OCI-LY1 (cell line): Measurements from ENCODE around the gene PACRG.

Source experiments
- CTCF ChIP-seq: fragments of 200-600 bp; sonication (generic), shearing (Covaris generic); IDR thresholded peaks from 2 replicates; pipeline ENCODE4 v1.5.1; 2017; ENCODE audit warnings: mild to moderate bottlenecking, antibody characterized with exemption, low read length, moderate library complexity, mixed read lengths
- EZH2 ChIP-seq: fragments of 200-600 bp; sonication (generic), shearing (Covaris generic); IDR thresholded peaks from 2 replicates; pipeline ENCODE4 v1.8.0; 2017; ENCODE audit warnings: borderline replicate concordance, mixed run types, mild to moderate bottlenecking, antibody characterized with exemption, low read length, moderate library complexity, mixed read lengths

- TF ChIP-seq CTCF, result no peak
- no peak for TF ChIP-seq EZH2
Observed at GRCh38 chr6:163207431-163208383, 479.9 kb downstream of the PACRG start.
